HG02840 (cell line): ENCODE data around the gene MEIS3.
"Not testable (repeated sequence)": the region's sequence is repeated elsewhere in the genome, so short reads cannot be mapped to it uniquely, and the experiment has no call there.

ENCODE experiments used
- ATAC-seq: cut with Tn5 transposase; IDR thresholded peaks from one replicate; pipeline ENCODE4 v1.9.1; 2021; ENCODE audit warnings: mild to moderate bottlenecking, moderate library complexity, moderate number of reproducible peaks; ENCODE audit not compliant: unreplicated experiment, low FRiP score

The MEIS3 gene

GRCh38 chr19:47389150-47389556 lies 30.2 kb downstream of the MEIS3 start:
- ATAC-seq: no peak

DNA sequence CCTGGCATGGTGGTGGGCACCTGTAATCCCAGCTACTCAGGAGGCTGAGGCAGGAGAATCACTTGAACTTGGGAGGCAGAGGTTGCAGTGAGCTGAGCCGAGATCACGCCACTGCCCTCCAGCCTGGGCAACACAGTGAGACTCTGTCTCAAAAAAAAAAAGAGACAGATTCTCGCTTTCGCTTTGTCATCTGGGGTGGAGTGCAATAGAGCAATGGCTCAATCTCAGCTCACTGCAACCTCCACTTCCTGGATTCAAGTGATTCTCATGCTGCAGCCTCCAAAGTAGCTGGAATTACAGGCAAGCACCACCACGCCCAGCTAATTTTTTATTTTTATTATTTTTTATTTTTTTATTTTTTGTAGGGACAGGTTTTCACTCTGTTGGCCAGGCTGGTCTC lies 30.6 kb downstream of the MEIS3 start:
- ATAC-seq: not testable (repeated sequence)

- not testable (repeated sequence) for ATAC-seq
These were observed 31.7 kb downstream of the MEIS3 start for GRCh38 chr19:47387623-47388022.

- not testable (repeated sequence) for ATAC-seq
These were observed 32.7 kb downstream of the MEIS3 start for GRCh38 chr19:47386582-47386981.

GRCh38 chr19:47384533-47384932 lies 34.8 kb downstream of the MEIS3 start:
- ATAC-seq: not testable (repeated sequence)

DNA sequence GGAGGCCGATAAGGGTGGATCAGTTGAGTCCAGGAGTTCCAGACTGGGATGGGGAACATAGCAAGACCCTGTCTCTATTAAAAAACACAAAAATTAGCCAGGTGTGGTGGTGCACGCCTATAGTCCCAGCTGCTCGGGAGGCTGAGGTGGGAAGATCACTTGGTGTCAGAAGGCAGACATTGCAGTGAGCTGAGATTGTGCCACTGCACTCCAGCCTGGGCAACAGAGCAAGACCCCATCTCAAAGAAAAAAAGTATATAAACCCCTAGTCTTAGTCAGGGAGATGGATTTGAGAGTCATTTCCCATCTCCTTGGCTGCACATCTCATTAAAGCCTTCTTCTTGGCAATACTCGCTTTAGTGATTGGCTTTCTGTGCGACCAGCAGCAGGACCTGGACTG lies 35.4 kb downstream of the MEIS3 start:
- ATAC-seq: not testable (repeated sequence)

- ATAC-seq: no peak
These were observed 37.6 kb downstream of the MEIS3 start for GRCh38 chr19:47381653-47382279.

DNA sequence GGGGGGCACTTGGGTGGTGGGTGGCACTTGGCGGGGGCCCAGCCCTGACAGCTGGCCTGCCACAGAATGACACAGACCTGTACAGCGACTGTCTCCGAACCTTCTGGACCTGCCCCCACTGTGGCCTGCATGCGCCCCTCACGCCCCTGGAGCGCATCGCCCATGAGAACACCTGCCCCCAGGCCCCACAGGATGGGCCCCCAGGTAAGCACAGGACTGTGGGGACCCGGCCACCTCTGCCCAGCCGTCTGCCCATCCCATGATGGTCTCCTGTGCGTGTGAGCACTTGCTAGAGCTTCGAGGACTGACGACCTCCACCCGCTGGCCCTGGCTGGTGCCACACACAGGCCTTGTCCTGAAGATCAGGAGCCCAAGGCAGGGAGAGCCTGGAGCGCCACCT lies 38.2 kb downstream of the MEIS3 start:
- no peak for ATAC-seq

- ATAC-seq: no peak
These were observed 38.8 kb downstream of the MEIS3 start for GRCh38 chr19:47380559-47380958.

- no peak for ATAC-seq
These were observed 39.9 kb downstream of the MEIS3 start for GRCh38 chr19:47379381-47379938.

DNA sequence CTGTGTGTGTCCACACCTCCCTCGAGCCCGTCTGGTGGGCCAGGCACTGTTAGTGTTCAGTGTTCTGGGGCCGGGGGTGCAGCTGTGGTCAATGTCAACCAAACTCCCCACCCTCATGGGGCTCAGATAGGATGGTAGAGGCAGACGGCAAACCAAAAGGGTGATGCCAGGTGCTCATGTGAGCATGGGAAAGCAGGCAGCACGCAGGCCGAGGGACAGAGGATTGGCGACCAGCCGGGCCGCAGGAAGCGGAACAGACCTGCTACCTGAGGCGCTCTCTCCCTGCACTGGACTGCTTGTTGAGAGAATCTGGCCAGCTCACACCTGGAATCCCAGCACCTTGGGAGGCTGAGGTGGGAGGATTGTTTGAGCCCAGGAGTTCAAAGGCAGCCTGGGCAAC lies 41.1 kb downstream of the MEIS3 start:
- no peak for ATAC-seq

DNA sequence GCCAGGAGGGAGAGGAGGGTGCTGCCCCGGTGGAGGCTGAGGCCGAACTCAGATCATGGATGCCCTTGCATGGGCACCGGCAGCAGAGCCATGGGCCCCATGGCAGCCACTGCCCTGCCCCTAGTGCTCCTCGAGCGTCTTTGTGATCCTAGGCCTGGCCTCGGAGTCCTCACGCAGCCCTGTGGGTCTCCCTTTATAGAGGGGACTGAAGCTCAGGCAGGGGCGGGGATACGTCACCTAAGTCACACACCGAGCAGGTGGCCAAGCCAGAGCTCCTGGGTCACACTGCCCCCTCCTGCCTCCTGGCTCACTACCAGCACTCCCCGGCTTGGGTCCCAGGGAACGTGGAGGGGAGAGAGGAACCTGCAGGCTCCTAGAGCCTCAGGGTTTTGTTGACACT lies 41.5 kb downstream of the MEIS3 start:
- ATAC-seq: no peak

GRCh38 chr19:47377208-47377701 lies 42.1 kb downstream of the MEIS3 start:
- no peak for ATAC-seq

- no peak for ATAC-seq
These were observed 42.7 kb downstream of the MEIS3 start for GRCh38 chr19:47376589-47377144.

- no peak for ATAC-seq
These were observed 43.4 kb downstream of the MEIS3 start for GRCh38 chr19:47375694-47376588.

DNA sequence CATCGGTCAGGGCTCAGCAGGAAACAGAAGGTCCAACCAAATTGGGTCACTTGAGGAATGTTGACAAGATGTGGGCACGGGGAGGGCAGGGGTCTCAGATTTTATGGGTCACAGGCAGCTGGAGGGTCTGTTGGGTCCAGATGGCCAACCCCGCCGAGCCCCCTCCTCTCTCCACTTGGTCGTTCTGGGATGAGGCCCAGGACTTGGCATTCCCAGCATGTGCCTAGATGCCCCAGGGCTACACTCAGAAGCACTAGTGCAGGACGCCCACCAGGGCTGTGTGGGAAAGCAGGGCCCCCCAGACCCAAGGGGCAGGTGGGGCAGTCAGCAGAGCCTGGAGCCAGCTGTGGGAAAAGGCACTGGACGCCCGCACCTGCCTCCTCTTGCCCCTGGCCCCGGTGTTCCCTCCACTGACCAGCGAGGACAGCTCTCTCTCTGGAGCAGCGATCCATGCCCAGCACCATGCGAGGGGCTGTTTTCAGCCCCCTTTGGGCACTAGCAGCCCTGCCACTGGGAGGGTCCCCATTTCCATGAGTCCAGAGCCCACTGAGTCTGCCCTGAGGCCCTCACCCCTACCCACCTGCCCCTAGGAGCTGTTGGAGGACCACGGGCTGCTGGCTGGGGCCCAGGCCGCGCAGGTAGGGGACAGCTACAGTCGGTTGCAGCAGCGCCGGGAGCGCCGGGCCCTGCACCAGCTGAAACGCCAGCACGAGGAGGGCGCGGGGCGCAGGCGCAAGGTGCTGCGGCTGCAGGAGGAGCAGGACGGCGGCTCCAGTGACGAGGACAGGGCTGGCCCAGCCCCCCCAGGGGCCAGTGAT lies 44.2 kb downstream of the MEIS3 start:
- no peak for ATAC-seq

DNA sequence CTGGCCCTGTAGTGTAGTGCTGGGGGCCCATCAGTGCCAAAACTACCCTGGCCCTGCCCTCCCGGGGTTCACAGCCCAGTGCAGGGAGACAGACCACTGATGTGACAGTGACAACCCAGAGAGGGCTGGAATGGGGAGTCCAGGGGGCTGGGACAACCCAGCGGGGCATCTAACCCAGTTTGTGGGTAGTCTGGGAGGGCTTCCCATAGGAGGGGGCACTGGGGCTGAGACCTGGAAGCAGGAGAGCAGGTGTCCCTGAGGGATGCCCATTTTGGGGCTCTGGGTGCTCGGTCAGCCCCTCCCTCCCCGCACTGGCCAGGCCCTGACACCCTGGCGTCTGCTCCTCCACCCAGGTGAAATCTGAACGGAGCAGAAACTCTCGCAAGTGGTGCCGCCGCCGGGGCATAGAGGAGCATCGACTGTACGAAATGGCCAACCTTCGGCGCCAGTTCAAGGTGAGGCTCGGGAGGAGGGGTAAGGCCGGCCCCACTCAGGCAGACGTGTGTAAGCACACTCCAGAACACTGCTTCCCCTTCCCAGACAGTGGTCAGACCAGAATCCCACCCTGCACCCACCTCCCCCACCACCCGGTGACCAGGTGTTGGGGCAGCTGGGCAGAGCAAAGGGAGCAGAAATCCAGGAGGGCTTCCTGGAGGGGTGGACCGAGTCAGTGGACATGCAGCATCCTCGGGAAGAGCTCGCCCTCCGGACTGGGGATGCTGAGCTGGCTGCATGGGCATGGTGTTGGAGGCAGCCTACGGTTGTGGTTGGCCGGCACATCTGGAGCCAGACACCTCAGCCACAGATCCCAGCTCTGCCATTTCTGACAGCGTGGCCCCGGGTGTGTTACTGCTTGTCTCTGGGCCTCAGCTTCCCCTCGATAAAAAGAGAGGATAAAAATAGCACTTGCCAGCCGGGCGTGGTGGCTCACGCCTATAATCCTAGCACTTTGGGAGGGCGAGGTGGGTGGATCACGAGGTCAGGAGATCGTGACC lies 45.8 kb downstream of the MEIS3 start:
- ATAC-seq: no peak

DNA sequence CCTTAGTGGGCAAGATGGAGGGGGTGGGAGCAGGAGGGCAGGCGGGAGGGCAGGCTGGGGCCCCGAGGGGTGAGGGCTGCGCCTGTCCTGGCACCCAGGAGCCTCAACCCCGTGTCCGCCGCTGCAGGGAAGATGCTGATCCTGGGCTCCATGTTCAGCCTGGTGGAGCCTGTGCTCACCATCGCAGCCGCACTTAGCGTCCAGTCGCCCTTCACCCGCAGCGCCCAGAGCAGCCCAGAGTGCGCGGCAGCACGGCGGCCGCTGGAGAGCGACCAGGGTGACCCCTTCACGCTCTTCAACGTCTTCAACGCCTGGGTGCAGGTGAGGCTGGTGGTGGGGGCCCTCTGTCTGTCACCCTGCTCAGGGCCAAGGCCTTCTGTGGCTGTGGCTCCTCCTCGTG lies 46.7 kb downstream of the MEIS3 start:
- ATAC-seq: no peak

DNA sequence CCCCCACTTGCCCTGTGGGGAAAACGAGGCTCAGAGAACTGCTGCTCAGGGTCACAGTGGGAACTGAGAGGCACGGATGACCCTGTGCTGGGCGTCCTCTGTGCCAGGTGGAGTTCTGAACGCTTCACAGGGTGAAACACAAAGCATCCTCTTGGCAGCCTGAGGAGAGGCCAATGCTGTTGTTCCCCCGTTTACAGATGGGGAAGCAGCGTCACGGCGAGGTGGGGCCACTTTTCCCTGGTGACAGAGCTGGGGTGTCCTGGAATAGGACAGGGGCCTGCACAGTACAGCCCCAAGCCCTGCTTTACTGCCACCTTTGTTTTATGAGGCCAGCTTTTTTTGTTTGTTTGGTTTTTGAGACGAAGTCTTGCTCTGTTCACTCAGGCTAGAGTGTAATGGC lies 48.1 kb downstream of the MEIS3 start:
- ATAC-seq: no peak
